SK-N-SH (cell line): Measurements from ENCODE around the gene STH.

Experiments used
- CTCF ChIP-seq: fragments of 200-600 bp; sonication (generic); IDR thresholded peaks from 2 replicates; pipeline ENCODE4 v1.6.1; 2017; ENCODE audit warnings: antibody characterized with exemption, mild to moderate bottlenecking, moderate library complexity
- GABPA ChIP-seq: IDR thresholded peaks from 2 replicates; pipeline ENCODE4 v1.4.0; 2012; ENCODE audit warnings: low read depth, mild to moderate bottlenecking
- MAX ChIP-seq: IDR thresholded peaks from 2 replicates; pipeline ENCODE4 v1.4.0; 2012; ENCODE audit warnings: low read depth
- MXI1 ChIP-seq: IDR thresholded peaks from 2 replicates; pipeline ENCODE4 v1.6.1; 2012; ENCODE audit warnings: mild to moderate bottlenecking, low read depth, low read length, improper control_type of control experiment
- NFIC ChIP-seq: IDR thresholded peaks from 2 replicates; pipeline ENCODE4 v1.4.0; 2012; ENCODE audit warnings: borderline replicate concordance
- NRF1 ChIP-seq: IDR thresholded peaks from 2 replicates; pipeline ENCODE4 v1.6.1; 2012; ENCODE audit warnings: low read depth, mild to moderate bottlenecking, low read length
- POLR2AphosphoS5 ChIP-seq: IDR thresholded peaks from 2 replicates; pipeline ENCODE4 v1.6.1; 2012; ENCODE audit warnings: low read depth, low read length
- REST ChIP-seq: IDR thresholded peaks from 2 replicates; pipeline ENCODE4 v1.6.1; 2012; ENCODE audit warnings: mild to moderate bottlenecking, low read depth, low read length, moderate library complexity
- RXRA ChIP-seq: IDR thresholded peaks from 2 replicates; pipeline ENCODE4 v1.4.0; 2012; ENCODE audit warnings: low read depth, mild to moderate bottlenecking, borderline replicate concordance
- SIN3A ChIP-seq: IDR thresholded peaks from 2 replicates; pipeline ENCODE4 v1.6.1; 2012; ENCODE audit warnings: low read depth, mild to moderate bottlenecking, low read length, moderate library complexity, borderline replicate concordance
- TAF1 ChIP-seq: IDR thresholded peaks from 2 replicates; pipeline ENCODE4 v1.6.1; 2012; ENCODE audit warnings: low read depth, mild to moderate bottlenecking, low read length, moderate library complexity, borderline replicate concordance
- TCF12 ChIP-seq: IDR thresholded peaks from 2 replicates; pipeline ENCODE4 v1.4.0; 2012
- ZBTB33 ChIP-seq: IDR thresholded peaks from 2 replicates; pipeline ENCODE4 v1.4.0; 2012; ENCODE audit warnings: low read depth, borderline replicate concordance

- TF ChIP-seq NFIC = no peak
- no peak for TF ChIP-seq MXI1
- no peak for TF ChIP-seq CTCF
- TF ChIP-seq NRF1 = no peak
- no peak for TF ChIP-seq POLR2AphosphoS5
- no peak for TF ChIP-seq GABPA
- no peak for TF ChIP-seq REST
- TF ChIP-seq MAX = no peak
- TF ChIP-seq SIN3A = no peak
- TF ChIP-seq RXRA = no peak
- TF ChIP-seq ZBTB33 = no peak
- no peak for TF ChIP-seq TCF12
- no peak for TF ChIP-seq TAF1
These were observed 28.9 kb downstream of the STH start for GRCh38 chr17:46027976-46028325.
